Stimulated activated CD8-positive, alpha-beta memory T cell treated with anti-CD3 and anti-CD28 coated beads, Interleukin-4, amount 100 ng/mL, for 4 hours (primary cell): ENCODE results near the gene PDE6D.
"Not testable (repeated sequence)": the region's sequence is repeated elsewhere in the genome, so short reads cannot be mapped to it uniquely, and the experiment has no call there.

Experiments used
- DNase-seq, 2 donors: peaks; one replicate each; pipeline ENCODE4 v3.0.0-alpha.2; 2020; ENCODE audit warnings: low read depth in 2 of 2, low spot score in 1 of 2

PDE6D gene

GRCh38 chr2:231769170-231770136, 11.6 kb downstream of the PDE6D start:
- DNase-seq: no peak

- no peak for DNase-seq
These were observed 15.6 kb downstream of the PDE6D start for GRCh38 chr2:231765496-231765929.

- DNase-seq: no peak
These were observed 16.3 kb downstream of the PDE6D start for GRCh38 chr2:231764760-231765159.

GRCh38 chr2:231764124-231764523, 17.0 kb downstream of the PDE6D start:
- no peak for DNase-seq

GRCh38 chr2:231761735-231762134, 19.3 kb downstream of the PDE6D start:
- DNase-seq: no peak

- DNase-seq: no peak
These were observed 29.0 kb downstream of the PDE6D start for GRCh38 chr2:231752061-231752460.

- DNase-seq: no peak
These were observed 29.9 kb downstream of the PDE6D start for GRCh38 chr2:231751042-231751815.

GRCh38 chr2:231749016-231749415, 32.1 kb downstream of the PDE6D start:
- not testable (repeated sequence) for DNase-seq

GRCh38 chr2:231748153-231748896, 32.8 kb downstream of the PDE6D start:
- not testable (repeated sequence) for DNase-seq

GRCh38 chr2:231745303-231746038, 35.6 kb downstream of the PDE6D start:
- DNase-seq: no peak

GRCh38 chr2:231743376-231744116, 37.5 kb downstream of the PDE6D start:
- DNase-seq: no peak

- no peak for DNase-seq
These were observed 43.3 kb downstream of the PDE6D start for GRCh38 chr2:231737761-231738160.

- no peak for DNase-seq
These were observed 48.5 kb downstream of the PDE6D start for GRCh38 chr2:231732604-231733003.

- no peak for DNase-seq
These were observed 53.5 kb downstream of the PDE6D start for GRCh38 chr2:231727621-231728020.

- no peak for DNase-seq
These were observed 54.8 kb downstream of the PDE6D start for GRCh38 chr2:231726276-231726675.

- no peak for DNase-seq
These were observed 55.6 kb downstream of the PDE6D start for GRCh38 chr2:231725476-231725875.

GRCh38 chr2:231722721-231723307, 58.3 kb downstream of the PDE6D start:
- DNase-seq: no peak

GRCh38 chr2:231720987-231721966, 59.8 kb downstream of the PDE6D start:
- no peak for DNase-seq
